Glomerular visceral epithelial cell (primary cell): ENCODE results near the gene TWF2.
"Not testable (repeated sequence)": the region's sequence is repeated elsewhere in the genome, so short reads cannot be mapped to it uniquely, and the experiment has no call there.

Source experiments
- DNase-seq: peaks from one replicate; pipeline ENCODE4 v3.0.0-alpha.2; 2016; ENCODE audit errors: extremely low spot score

Gene TWF2

GRCh38 chr3:52238761-52239701 lies at the start of gene TWF2:
TSS of gene TWF2 (minus strand) at chr3:52239158. CDS start at chr3:52239016, 142 bp downstream.
- peak; percentile 82 for DNase-seq

DNA sequence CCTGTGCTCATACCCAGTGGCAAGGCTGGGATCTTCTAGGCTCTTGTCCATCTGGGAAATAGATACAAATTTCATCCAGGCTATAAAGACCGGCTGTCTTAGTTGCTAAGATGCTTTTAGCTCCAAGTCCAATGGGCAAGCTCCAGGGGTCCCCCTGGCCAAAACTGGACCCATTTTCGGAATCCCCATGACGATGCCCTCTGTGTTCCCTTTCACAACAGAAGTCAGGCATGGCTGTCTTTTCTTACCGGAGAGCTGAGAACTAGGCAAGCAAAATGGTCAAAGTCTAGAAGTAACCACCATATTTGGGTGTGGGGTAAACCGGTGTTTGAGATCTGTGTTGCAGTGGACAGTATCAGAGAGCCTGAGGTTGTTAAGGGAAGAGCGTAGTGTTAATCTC lies 49.7 kb upstream of the TWF2 start:
- no peak for DNase-seq

DNA sequence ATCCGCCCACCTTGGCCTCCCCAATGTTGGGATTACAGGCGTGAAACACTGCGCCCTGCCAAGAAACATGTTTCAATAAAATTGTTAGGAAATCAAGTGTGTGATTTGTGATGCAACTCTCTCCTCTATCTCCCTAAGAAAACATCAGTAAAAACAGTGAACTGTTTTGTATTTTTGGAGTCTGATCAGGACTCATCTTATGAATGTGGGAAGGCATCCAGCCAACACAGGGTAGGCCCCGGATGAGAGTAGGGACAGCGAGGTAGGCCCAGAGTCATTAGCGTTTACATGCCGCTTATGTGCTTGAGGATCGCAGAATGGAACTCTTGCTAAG lies 47.8 kb upstream of the TWF2 start:
- no peak for DNase-seq

GRCh38 chr3:52284051-52284450 lies 45.1 kb upstream of the TWF2 start:
- DNase-seq: not testable (repeated sequence)

GRCh38 chr3:52283306-52283705 lies 44.3 kb upstream of the TWF2 start:
- DNase-seq: no peak

DNA sequence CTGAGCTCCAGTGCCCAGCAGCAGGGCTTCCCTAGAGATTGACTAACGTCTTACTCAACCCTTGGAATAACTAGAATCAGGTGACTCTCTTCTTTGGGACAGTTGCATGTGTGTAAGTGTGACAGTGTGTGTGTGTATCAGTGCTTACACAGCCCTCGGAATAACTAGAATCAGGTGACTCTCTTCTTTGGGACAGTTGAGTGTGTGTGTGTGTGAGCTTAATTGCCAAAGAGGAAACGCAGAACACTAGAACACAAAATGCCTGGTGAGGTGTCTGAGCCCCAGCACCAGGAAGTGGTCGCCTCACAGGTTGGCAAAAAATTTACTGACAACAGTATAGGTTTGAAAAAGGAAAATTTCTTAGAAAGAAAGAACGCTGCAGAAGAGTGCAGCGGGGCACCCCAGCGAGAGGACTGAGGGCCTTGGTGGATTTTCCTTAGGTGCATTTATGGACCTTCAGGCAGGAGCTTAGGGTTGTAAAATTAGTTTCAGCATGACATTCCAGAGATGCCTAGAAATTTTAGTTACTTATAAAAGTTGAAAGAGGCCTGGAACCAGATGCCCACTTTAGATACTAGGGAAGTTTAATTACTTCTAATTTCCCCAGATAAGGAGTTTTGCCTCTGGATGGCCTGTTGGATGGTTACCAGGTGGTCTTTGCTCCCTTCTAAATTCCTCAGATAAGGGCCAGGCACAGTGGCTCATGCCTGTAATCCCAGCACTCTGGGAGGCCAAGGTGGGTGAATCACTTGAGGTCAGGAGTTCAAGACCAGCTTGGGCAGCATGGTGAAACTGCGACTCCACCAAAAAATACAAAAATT lies 43.2 kb upstream of the TWF2 start:
- DNase-seq: peak; percentile 30

DNA sequence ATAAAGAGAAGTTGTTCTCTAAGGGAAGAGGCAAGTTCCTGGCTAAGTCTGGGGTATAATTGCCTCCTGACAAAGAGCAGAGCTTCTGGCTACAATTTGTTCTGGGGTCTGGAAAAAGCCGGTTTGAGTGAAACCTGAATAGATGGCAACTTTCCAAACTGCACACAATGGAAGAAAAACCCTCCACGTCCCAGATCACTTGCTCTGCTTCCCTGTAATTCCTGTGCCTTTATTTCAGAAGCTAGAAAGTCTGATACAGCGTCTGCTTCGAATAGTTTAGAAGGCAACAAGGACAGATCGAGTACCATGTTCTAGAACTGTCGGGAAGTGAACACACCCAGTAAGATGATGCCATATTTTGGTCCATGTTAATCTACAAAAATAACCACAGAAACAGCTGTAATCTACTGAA lies 41.1 kb upstream of the TWF2 start:
- no peak for DNase-seq

DNA sequence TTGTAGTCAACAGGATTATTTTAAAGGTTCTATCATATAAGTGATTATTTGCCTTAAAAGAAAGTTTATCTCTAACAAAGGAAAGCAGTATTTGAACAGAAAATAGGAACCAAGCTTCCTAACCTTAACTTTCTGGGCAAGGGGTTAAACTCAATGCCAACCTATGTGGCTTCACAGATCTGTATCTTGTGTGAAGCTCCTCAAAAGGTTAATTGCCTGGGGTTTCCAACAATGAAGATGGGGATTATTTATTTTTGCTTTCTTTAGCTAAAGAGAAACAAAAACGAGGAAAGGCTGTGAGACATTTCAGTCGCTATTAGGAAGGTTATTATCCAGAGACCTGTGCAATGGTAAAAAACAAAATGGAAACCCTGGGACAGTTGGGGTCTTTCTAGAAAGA lies 40.6 kb upstream of the TWF2 start:
- DNase-seq: no peak

GRCh38 chr3:52278510-52279069 lies 39.6 kb upstream of the TWF2 start, which contains the start of gene WDR82:
TSS of gene WDR82 (minus strand) at chr3:52278649. CDS start at chr3:52278361, 288 bp downstream.
- DNase-seq: peak; percentile 95

DNA sequence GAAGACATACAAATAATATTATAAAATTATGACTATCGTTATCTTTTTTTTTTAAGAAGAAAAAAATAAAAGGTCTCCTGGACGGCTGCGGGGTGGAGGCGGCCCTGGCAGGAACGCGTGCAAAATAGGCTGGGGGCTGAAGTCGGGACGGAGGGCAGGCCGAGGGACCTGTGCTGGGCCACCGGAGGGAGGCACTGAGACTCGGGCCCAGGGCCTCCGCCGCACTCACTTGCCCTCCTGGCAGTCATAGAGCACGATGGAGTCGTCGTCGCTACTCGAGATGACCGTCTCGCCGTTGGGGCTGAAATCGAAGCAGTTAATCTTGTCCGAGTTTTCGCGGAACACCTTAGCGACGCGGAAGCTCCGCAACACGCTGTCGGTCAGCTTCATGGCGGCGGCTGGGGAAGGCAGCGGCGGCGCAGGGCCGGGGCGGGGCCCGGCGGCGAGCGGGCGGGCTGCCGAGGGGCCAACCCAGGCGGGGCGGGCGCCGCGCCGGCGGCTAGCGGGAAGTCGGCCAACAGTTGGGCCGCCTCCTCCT lies 39.1 kb upstream of the TWF2 start:
- DNase-seq: no peak

DNA sequence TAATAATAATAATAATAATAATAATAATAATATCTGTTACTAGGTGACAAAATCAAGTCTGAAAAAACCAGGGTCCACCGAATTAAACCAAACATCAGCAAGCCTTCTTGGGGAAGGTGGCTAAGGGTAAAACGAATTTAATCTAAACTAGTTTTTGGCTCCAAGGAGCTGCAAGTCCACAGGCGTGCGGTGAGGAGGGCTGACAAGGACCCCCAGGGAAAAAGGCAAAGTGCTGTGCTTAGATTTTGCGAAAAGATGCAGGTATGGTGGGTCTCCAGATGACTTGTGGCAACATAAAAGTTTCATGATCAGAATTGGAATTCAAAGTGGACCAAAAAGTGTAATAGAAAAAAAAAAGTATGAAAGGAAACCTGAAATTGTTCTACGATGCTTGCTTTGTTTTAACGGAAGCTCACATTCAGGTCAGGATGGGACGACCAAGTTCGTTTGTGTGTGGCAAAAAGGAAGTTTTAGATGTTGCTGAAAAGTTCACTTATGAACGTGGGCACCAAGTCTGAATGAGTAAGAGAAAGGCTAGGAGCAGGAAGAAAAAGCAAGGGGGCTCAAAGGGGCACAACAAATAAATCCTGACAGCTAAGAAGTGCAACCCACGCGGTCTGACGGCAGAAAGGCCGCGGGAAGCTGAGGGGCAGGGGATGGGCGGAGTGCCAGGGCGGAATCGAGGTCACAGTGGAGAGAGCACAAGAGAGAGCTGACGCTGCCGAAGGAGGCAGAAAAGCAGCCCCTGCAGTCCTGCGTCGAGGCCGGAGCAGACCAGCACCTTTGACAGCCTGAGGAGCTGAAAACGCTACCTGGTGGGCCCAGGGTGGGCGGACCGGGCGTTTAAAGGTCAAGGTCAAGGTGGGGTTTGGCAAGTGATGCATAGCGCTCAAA lies 38.4 kb upstream of the TWF2 start:
- peak; percentile 74 for DNase-seq

DNA sequence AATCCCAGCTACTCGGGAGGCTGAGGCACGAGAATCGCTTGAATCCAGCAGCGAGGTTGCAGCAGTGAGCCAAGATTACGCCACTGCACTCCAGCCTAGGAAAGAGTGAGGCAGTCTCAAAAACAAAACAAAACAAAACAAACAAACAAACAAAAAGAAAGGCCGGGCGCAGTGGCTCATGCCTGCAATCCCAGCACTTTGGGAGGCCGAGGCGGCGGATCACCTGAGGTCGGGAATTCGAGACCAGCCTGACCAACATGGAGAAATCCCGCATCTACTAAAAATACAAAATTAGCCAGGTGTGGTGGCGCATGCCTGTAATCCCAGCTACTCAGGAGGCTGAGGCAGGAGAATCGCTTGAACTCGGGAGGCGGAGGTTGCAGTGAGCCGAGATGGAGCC lies 35.8 kb upstream of the TWF2 start:
- DNase-seq: not testable (repeated sequence)

DNA sequence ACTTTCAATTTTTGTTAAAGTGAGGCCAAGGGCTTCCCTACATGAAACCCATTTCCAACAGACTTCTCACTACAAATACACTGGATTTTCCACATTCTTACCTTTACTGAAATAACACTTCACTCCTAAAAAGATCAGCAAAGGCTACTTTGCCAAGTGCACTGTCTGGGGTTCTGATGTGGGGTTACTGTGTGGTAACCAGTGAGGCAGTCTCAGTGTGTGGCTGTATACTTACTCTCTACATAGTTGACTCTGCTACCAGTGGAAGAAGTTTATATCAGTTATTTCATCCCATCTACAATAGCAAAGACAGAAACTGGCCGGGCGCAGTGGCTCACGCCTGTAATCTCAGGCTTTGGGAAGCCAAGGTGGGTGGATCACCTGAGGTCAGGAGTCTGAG lies 33.9 kb upstream of the TWF2 start:
- DNase-seq: no peak

GRCh38 chr3:52272172-52272571 lies 33.2 kb upstream of the TWF2 start:
- not testable (repeated sequence) for DNase-seq

GRCh38 chr3:52270252-52270754 lies 31.3 kb upstream of the TWF2 start:
- DNase-seq: no peak

DNA sequence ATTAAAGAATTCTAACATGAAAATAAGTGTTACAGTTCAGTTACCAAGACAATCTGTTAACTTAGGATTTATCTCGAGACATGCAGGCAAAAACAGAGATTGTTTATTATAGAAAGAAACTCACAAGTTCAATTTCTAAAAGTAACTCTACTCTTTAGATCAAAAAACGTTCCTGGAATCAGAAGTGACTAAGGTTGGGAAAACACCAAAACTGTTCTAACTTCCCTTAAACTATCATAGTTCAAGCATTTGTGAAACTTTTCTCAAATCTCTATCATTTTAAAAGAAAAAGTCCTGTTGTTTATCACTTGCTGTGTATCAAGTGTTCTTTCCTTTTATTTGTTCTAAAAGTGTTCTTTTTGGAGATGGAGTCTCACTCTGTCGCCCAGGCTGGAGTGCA lies 30.8 kb upstream of the TWF2 start:
- DNase-seq: no peak

DNA sequence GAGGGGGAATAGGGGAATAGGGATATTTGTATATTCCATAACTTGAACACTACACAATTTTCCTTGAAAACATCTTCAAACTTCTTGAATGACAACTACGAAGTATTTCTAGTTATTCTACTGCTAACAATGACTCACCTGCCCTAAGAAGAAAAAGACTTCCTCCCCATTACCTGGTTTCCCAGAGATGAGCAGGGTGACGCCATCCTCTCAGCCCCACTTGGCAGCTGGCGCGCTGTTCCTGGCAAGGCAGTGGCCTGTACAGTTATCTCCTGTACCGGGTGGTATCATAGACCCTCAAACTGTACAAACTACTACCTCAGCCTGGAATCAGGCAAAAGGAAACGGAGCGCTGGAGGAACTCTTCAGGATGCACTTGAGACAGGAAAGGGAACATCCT lies 29.1 kb upstream of the TWF2 start:
- DNase-seq: no peak

DNA sequence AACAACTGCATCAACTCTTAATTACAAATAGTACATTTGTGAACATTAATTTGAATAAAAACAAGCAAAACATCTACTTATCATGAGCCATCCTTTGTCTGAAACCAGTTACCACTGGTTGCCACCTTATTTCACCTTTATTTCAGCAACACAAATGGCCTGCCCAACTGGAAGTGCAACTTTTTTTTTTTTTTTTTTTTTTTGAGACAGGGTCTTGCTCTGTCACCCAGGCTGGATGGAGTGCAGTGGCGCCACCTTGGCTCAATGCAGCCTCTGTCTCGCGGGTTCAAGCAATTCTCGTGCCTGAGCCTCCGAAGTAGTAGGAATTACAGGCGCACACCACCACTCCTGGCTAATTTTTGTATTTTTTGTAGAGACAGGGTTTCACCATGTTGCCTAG lies 26.4 kb upstream of the TWF2 start:
- DNase-seq: no peak

DNA sequence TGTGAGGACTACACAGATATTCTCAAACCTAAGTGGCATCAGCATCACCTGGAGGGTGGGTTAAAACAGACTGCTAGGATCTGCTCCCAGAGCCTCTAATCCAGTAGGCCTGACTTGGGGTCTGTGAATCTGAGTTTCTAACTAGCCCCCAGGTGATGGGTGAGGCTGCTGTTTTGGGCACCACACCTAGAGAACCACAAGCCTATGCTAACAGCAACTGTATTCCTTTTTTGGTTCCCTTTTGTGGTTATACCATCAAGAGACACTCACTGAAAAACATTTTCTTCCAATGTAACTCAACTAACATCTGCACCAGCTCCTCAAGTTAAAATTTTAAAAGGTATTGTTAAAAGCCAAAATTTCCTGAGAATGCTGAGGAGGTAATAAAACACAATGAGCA lies 23.5 kb upstream of the TWF2 start:
- DNase-seq: no peak

GRCh38 chr3:52259448-52259847 lies 20.5 kb upstream of the TWF2 start:
- DNase-seq: no peak

DNA sequence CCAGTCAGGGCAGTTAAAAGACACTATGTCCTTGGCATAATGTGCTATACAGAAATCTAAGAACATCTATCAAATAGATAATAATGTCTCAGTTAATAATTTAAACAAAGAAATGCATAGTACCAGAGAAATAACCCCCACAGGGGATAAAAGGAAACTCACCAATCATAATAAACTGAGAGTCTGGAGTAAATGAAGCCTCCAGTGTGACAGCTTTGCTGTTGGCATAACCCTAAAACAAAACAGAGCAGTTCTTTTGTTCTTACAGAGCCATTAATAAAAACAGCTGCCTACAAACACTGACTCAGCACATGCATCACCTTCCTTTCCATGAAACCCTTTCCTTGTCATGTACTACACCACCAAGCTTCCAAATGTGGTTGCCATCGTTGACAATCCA lies 20.1 kb upstream of the TWF2 start:
- DNase-seq: no peak
